Erythroblast (primary cell): ENCODE measurements around the gene CAPN8.

Source experiments
- GATA1 ChIP-seq: IDR thresholded peaks from 2 replicates; pipeline ENCODE4 v1.6.1; 2011; ENCODE audit warnings: low read depth, mild to moderate bottlenecking, control low read depth, low read length, moderate library complexity
- POLR2A ChIP-seq: IDR thresholded peaks from 2 replicates; pipeline ENCODE4 v1.6.1; 2011; ENCODE audit warnings: mild to moderate bottlenecking, low read length

- TF ChIP-seq POLR2A: no peak
- TF ChIP-seq GATA1: no peak
Observed at GRCh38 chr1:223702735-223703667, 37.5 kb upstream of the CAPN8 start.
